Body of pancreas (tissue), 4 donors: Measurements from ENCODE around the gene SYN1.

Experiments
- CTCF ChIP-seq, 7 experiments: fragments of 450-650 bp in 4 of 7; fragments of 200-600 bp in 3 of 7; sonication (generic) in 3 of 7; IDR thresholded peaks; one replicate each; pipeline ENCODE4 v1.5.1; 2016 to 2019; ENCODE audit warnings: antibody characterized with exemption in 7 of 7
- POLR2A ChIP-seq, 3 donors: fragments of 450-650 bp; IDR thresholded peaks; one replicate each; pipeline ENCODE4 v1.6.1; 2016; ENCODE audit warnings: antibody characterized with exemption in 3 of 3, mild to moderate bottlenecking in 2 of 3

- TF ChIP-seq CTCF (IDR thresholded peaks at IDR 0.05) (no peak), POLR2A (IDR thresholded peaks at IDR 0.05) (no peak)
These were observed 47.8 kb downstream of the SYN1 start for GRCh38 chrX:47571896-47572295.
